ENCODE measurements around the gene PARD3B.
"Not testable (repeated sequence)": the region's sequence is repeated elsewhere in the genome, so short reads cannot be mapped to it uniquely, and the experiment has no call there.

PARD3B gene

DNA sequence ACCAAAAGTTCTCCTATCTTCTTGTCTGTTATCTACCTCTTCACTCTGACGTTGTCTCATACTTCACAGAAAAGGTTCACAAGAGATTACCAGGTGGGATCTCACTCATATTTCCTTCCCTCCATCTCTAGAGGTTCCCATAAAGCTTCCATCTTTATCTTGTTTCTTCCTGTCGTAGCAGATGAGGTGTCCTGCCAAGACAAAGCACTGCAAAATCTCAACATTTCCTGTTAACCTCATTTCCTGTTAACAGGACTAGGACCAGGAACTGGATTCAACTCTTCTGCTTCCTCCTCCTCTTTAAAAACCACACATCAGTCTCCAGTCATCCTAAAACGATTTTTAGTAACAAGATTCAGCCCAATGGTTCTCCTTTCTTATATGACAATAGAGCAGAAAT is 624.2 kb downstream of the PARD3B start:
- no peak for DNase-seq

DNA sequence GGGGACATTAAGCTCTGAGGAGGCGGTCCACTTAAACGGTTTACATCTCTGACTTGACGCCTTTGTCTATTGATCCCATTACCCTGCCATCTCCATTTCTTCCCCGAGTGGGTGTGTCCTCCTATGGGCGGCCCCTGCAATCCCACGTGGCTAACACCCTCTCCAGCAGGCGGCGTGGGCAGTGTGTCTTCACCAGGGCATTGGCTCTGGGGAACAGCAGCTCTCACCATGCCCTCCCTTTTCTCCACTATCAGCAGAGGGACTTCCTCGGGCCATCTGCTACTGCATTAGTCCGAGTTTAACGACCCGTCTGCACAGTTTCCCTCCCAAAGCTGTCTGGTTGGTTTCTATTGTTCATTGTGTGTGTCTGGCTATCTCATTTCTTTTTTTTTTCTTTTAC is 625.1 kb downstream of the PARD3B start:
- no peak for DNase-seq

GRCh38 chr2:205171261-205171940 is 626.1 kb downstream of the PARD3B start:
- DNase-seq = no peak

DNA sequence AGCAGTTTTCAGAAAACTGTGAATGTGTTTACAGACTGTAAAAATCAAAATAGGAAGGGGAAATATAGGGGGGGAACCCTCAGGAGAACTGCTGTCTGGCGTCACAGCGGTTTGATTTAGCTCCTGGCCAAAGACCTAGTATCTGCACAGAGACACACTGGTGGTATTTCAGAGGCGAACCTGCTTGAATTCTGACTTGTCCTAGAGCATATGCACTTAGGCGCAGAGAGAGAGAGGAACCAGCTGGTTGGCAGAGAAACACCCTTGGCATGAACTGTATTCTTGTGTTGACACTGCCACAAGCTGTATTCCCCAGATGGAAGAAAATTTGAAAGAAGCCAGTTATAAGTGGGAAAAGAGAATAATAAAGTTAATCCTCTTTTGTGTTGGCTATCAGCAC is 630.6 kb downstream of the PARD3B start:
- DNase-seq = no peak

- DNase-seq = no peak
Observed at GRCh38 chr2:205176546-205176945, 631.3 kb downstream of the PARD3B start.

GRCh38 chr2:205177546-205177945 is 632.3 kb downstream of the PARD3B start:
- no peak for DNase-seq

DNA sequence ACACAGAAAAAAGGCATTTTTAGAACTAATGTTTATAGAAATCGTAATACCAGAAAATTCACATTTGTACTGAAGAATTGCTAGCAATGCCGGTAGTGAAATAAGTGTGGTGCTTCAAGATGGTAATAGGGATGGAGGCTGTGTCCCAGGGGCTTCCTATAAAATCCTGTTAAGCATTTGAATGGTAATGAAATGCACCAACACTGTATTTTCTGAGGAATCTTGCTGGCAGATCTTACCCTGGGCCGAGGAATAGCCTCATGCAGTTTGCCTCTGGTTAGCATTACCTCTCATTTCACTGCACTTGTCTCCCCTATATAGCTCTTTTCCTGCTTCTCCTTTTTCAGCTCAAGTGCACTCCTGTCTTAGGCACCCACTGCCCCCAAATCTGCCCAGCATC is 635.5 kb downstream of the PARD3B start:
- DNase-seq = no peak

GRCh38 chr2:205187731-205188130 is 642.5 kb downstream of the PARD3B start:
- no peak for DNase-seq

DNA sequence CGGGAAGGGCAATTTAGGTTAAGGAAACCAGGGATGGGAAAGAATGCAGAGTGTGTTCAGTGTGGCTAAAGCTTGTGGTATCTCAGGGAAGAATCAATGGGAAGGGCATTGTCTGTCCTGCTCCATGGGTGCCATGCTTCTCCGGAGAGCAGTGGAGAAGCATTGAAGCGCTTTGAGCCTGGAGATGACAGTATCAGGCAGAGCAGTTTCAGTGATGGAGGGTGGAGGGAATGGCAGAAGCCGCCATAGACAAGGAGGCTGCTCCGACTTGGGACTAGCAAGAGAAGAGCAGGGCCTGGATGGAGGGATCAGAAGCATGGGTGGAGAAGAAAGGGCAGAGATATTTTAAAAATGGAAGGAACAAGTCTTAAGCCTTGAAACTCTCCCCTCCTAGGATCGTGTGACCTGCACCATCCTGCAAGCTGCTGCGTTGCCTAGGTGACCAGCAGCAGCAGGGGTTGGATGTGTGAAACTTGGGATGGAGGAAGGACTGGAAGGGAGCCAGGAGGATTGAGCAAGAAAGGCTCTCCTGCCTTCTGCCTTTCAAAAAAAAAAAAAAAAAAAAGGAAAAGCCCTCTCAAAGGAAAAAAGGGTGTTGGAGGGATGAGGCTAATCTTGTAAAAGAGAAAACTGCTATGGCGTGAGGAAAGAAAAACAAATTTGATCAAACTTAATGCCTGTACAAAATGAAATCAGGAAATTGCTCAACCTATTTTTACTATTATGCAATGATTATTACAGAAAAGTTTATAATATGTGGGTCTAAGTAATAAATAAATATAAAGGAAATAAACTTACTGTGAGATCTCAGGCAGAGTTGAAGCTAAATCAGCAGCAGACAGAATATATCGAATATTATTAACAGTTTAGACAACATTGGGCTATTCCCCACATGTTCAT is 643.2 kb downstream of the PARD3B start:
- no peak for DNase-seq

DNA sequence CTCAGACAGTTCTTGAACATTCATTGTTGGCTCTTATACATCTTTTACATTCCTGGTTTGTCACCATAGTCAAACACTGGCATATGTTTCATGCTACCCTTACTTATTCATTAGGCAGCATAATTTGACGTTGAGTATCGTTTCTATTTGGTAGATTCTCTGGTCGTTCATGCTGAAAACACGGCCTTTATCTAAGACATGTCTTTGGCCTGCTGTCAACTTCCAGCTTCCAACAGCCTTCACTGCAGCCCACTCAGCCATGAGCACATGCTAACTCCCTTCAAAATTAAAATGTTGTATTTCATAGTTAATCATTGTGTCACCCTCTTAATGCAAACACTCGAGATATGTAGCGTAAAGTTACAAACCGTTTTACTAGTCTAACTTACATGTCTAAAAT is 644.0 kb downstream of the PARD3B start:
- no peak for DNase-seq

DNA sequence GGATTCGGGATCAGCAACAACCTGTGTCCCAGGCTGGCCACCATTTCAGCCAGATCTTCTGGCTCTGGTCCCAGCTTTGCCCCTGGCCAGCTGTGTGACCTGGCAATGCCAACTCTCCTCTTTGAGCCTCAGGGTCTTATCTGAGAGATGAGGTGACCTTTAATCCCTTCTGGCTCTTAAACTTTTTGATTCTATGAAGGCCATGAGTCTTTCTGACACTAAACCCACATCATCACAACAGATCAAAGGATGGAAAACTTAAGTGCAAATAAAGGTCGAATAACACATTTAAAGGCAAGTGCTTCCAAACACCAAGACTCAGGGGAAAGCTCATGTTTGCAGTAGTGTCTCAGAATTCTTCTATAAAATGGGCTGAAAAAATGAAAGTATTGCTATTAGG is 645.3 kb downstream of the PARD3B start:
- no peak for DNase-seq

DNA sequence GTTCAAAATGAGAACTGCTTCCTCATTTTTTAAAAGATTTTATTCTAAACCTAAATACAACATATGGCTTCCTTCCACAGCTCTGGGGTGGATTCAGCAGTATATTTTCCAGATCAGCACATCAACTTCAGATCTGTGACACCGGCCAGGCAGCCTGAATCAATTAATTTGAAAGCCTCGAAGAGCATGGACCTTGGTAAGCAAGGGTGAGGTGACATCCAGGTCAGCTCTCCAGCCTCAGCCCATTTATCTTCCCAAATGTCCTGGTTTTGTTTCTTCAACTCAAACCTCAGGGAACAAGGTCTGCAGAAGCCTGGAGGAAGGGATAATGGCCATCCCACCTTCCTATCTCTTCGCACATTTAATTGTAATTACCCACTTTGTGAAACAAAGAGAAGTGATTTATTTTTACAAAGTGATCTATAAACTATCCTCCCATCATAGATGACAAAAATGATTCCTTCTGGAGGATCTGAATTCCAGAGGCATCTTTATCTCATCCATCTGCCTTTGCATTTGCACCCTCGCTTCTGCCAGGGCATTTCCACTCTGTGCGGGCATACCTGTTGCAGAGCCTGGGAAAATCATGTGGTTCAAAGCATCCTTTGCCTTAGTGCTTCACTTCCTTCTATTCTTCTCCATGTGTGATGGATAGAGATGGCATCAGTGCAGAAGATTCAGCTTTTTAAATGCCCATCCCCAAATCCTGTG is 648.0 kb downstream of the PARD3B start:
- no peak for DNase-seq

DNA sequence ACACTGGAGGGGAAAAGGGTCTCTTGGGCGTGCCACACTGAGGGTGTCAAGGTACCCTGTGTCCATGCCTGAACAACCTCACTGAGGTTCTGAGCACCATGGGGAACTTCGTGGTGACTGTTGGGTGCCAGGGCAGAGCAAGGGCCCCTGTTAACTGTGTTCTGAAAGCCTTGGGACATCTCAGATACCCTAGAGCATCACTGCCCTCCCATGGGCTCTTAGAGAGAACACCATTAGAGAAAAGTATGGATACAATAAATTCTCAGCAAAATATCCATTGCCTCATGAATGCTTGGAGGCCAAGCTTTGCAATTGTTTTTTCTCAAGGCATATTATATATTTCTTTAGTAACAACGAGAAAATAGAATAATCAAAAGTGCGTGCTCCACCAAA is 648.6 kb downstream of the PARD3B start:
- no peak for DNase-seq

- DNase-seq = no peak
Observed at GRCh38 chr2:205197468-205198139, 652.3 kb downstream of the PARD3B start.

GRCh38 chr2:205198140-205198525 is 652.9 kb downstream of the PARD3B start:
- DNase-seq = no peak

GRCh38 chr2:205199165-205199850 is 654.0 kb downstream of the PARD3B start:
- DNase-seq = no peak

DNA sequence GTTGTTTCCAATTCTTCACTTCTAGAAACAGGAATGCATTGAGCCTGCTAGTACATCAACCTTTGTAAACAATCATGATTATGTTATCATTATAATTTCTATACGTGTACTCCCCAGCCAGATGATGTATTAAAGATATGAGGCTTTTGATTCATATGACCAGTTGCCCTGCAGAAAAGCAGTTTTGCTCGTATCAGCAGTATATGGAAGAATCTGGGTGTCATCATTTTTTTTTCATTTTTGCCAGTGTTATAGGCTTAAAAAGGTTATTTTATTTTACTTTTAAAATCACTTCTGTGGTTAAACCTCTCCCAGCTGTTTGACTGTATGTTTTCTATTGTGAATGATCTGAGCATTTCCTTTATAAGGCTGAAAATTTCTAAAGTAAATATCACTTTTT is 665.2 kb downstream of the PARD3B start:
- no peak for DNase-seq

GRCh38 chr2:205212357-205212756 is 667.1 kb downstream of the PARD3B start:
- DNase-seq = no peak

GRCh38 chr2:205216092-205216491 is 670.8 kb downstream of the PARD3B start:
- DNase-seq = no peak

DNA sequence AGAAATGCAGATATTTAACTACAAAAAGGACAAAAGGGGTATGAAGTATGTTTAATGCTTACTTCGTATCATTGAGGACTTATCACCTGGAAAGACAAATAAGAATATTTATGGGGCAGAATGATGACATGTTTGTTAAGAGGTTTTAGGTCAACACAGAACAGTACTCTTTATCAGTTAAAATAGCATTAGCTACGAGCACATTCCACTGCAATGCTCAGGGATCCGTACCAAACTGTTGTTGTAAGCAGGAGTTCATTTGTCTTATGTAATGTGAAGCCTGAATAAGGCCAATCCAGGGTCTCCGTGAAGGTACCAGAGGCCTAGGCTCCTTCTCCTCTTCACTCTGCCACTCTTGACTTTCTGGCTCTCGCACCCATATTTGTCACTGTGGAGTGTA is 671.3 kb downstream of the PARD3B start:
- DNase-seq = no peak

DNA sequence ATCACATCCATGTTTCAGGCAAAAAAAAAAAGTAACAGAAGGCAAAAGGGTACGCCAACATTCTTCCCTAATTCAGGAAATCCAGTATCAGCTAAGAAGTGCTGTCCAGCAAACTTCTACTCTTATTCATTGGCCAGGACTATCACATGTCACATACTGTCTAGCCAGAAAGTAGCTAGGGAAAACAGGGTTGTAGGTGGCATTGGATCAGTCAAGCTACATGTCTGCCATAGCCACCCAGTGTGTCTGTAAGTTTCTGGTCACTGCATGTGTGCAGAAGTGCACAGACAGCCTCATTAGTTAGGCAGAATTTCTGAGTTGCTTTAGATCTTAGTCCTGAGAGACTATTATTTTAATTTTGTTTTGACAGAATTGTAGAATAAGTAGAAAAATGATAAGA is 671.7 kb downstream of the PARD3B start:
- DNase-seq = no peak

DNA sequence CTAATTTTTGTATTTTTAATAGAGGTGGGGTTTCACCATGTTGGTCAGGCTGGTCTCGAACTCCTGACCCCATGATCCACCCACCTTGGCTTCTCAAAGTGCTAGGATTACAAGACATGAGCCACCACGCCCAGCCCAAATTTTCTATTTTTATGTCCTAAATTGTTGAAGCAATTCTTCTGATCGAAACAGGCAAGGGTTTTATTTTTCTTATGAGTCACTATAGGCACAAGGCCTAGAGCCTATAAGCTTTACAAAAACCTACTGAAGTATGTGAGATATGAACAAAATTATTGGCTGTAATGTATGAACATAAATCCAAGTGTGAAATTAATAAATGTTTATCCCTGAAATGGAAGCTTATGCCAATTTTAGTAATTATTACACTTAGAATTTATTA is 672.8 kb downstream of the PARD3B start:
- no peak for DNase-seq

DNA sequence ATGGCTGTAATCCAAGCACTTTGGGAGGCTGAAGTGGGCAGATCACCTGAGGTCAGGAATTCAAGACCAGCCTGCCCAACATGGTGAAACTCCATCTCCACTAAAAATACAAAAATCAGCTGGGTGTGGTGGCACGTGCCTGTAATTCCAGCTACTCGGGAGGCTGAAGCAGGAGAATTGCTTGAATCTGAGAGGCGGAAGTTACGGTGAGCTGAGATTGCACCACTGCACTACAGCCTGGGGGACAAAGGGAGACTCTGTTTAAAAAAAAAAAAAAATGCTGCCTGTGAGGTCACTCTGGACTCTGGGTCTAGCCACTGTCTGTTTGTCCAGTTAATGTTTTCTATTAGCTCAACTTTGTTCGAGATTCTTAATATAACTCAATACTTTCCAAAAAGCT is 673.5 kb downstream of the PARD3B start:
- DNase-seq = not testable (repeated sequence)

All from NCI-H2081 treated with DMSO at 0.1 percent for 48 hours (cell line).